Cardiac fibroblast (primary cell): ENCODE results near the gene VEZF1.

Source experiments
- DNase-seq, 2 donors: peaks; one replicate each; pipeline versions ENCODE4 v3.0.0 to v3.0.0-alpha.2; 2010; ENCODE audit warnings: low read depth in 2 of 2
- H3K4me3 ChIP-seq, 2 donors: replicated peaks in 1 of 2; 1 replicate in 1 of 2; 2 replicates in 1 of 2; pipeline ENCODE4 v1.5.1; 2011; ENCODE audit warnings: low read depth in 2 of 2, low read length in 2 of 2, mild to moderate bottlenecking in 2 of 2, moderate library complexity in 1 of 2
- CTCF ChIP-seq: IDR thresholded peaks from one replicate; pipeline ENCODE4 v1.5.1; 2011; ENCODE audit warnings: low read depth, mild to moderate bottlenecking, low read length, inconsistent platforms

Gene VEZF1

GRCh38 chr17:57937492-57937891 is 50.6 kb downstream of the VEZF1 start:
- no peak for TF ChIP-seq CTCF
- no peak for DNase-seq
- no peak overlapping the region for H3K4me3 ChIP-seq

- no peak overlapping the region for H3K4me3 ChIP-seq
- DNase-seq = peak; percentile 28 to 78
- TF ChIP-seq CTCF = no peak
Observed at GRCh38 chr17:57935833-57936807, 51.9 kb downstream of the VEZF1 start.

GRCh38 chr17:57931488-57932137 is 56.4 kb downstream of the VEZF1 start:
- TF ChIP-seq CTCF = no peak
- DNase-seq = no peak
- H3K4me3 ChIP-seq = no peak overlapping the region

- DNase-seq = no peak
- no peak for TF ChIP-seq CTCF
- H3K4me3 ChIP-seq = no peak overlapping the region
Observed at GRCh38 chr17:57930239-57930638, 57.8 kb downstream of the VEZF1 start.

- TF ChIP-seq CTCF = no peak
- no peak overlapping the region for H3K4me3 ChIP-seq
- no peak for DNase-seq
Observed at GRCh38 chr17:57929386-57929785, 58.7 kb downstream of the VEZF1 start.

GRCh38 chr17:57928928-57929327 is 59.1 kb downstream of the VEZF1 start:
- no peak for DNase-seq
- no peak overlapping the region for H3K4me3 ChIP-seq
- TF ChIP-seq CTCF = no peak
